Stimulated activated CD4-positive, alpha-beta T cell treated with anti-CD3 and anti-CD28 coated beads, TNF-alpha, amount 100 ng/mL, for 24 hours (primary cell): ENCODE data around the gene SMIM7.
"Not testable (repeated sequence)": the region's sequence is repeated elsewhere in the genome, so short reads cannot be mapped to it uniquely, and the experiment has no call there.

Experiments
- DNase-seq, 3 experiments: peaks; one replicate each; pipeline ENCODE4 v3.0.0-alpha.2; 2020; ENCODE audit warnings: low read depth in 3 of 3

The SMIM7 gene

GRCh38 chr19:16655727-16656126, 4.2 kb downstream of the SMIM7 start:
- DNase-seq = no peak

DNA sequence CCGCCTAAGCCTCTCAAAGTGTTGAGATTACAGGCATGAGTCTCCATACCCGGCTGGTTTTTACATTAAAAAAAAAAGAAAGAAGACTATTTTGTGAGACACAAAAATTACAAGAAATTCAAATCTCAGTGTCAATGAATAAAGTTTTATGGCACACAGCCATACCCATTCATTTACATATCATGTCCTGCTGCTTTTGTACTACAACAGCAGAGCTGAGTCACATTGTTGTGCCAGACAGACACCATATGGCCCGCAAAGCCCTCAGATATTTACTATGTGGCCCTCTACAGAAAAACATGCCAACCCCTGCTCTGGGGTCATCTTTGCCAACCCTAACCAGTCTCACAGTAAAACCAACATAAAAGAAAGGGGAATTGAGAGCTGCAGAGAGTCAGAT, 5.3 kb downstream of the SMIM7 start:
- DNase-seq = no peak

DNA sequence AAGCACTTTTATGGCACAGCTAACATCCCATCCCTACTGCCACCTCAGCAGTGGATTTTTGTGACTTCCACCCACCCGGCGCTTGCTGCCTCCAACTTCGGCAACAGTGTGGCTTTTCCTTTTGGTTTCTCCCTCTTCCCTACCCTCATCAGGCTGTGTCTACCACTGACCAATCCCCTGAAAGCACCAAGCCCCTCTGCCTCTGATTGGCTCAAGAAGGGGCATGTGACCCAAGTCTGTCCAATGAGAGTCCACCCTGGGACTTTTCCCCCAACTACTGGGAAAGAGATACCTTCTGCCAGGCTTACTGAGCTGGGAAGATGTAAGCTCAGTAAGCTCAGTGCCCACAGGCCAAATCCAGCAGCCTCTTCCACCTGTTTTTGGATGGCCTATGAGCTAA, 5.8 kb downstream of the SMIM7 start:
- no peak for DNase-seq

DNA sequence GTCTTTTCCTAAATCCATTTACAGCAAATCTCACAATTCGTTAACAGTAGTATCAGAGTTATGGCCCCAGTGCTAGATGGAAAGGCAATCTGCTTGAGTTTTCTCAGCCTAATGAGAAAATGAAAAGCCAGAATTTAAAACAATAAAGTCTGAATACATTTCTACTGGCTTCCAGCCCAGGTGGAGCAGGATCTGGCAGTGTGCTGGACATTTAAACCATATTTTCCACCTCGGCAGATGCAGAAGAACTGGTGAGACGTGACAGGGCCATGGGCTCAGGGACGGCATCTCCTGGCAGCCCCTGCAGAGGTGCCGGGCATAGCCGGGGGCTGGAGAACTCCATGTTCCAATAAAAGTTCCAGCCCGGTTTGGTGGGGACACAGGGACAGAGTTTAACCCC, 7.1 kb downstream of the SMIM7 start:
- DNase-seq = no peak

DNA sequence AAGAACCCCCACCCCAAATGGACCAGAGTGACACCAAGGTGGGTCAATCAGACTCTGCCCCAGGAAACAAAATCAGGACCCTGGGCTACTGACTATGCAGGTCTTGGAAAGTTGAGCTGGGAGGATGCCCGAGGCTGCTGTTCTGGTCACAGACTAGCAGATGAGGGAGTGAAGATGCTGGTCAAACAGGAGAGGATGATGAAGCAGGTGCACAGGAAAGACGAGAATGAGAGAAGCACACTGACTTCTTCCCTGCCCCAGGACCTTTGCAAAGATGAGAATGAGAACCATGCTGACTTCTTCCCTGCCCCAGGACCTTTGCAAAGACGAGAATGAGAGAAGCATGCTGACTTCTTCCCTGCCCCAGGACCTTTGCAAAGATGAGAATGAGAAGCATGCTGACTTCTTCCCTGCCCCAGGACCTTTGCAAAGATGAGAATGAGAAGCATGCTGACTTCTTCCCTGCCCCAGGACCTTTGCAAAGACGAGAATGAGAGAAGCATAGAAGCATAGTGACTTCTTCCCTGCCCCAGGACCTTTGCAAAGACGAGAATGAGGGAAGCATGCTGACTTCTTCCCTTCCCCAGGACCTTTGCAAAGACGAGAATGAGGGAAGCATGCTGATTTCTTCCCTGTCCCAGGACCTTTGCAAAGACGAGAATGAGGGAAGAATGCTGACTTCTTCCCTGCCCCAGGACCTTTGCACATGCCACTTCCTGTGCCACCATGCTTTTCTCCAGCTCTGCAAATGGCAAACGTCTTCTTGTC, 8.3 kb downstream of the SMIM7 start:
- not testable (repeated sequence) for DNase-seq

DNA sequence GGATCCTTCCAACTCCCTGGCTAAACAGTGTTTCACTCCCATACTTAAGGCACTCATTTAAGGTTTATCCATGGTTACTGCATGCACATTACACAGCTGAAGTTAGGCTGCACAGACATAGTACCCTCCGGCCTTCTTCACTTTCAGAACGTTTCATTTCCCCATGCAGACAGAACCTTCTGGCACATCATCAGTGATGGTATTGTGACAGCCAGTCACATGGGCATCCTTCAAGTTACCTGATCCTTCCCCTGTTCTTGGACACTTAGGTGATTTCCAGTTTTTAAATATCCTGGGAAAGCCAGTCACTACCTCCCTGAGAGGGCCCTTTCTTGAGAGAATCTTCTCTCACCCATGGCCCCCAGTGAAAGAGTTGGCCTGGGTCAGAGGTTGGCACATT, 9.1 kb downstream of the SMIM7 start:
- no peak for DNase-seq

GRCh38 chr19:16649734-16650133, 10.2 kb downstream of the SMIM7 start:
- DNase-seq = no peak

- no peak for DNase-seq
Observed at GRCh38 chr19:16645140-16645539, 14.8 kb downstream of the SMIM7 start.

GRCh38 chr19:16641695-16642094, 18.2 kb downstream of the SMIM7 start:
- DNase-seq = no peak

DNA sequence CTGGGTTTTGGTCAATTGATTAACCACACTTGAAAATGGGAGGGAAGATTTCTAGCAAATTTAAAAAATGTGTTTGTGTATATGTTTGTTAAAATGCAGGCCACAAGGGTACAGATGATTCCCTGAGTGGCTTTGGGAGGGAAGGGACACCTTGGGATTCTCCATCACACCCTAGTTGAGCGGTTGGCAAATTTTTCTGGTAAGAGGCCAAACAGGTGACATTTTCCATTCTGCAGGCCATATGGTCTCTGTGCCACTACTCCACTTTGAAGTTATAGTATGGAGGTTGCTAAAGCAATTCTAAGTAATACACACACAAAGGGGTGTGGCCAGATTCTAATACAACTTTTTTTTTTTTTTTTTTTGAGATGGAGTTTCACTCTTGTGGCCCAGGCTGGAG, 19.0 kb downstream of the SMIM7 start:
- DNase-seq = no peak

DNA sequence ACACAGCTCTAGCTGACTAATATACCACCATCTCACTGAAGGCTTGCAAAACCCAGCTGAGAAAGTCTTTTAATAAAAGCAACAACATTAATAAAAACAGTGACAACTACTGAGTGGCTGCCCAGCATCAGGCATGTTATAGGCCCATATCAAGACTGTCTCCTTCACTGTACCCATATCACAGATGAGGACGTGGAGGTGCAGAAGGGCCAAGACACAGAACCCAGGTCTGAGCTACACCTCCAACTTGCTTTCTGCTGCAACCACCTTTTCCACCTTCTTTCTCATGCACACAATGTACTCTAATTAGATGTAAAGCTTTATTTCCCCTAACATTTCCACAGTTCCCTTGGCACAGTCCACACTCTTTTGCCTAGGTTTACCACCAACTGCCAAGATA, 21.3 kb downstream of the SMIM7 start:
- DNase-seq = no peak

DNA sequence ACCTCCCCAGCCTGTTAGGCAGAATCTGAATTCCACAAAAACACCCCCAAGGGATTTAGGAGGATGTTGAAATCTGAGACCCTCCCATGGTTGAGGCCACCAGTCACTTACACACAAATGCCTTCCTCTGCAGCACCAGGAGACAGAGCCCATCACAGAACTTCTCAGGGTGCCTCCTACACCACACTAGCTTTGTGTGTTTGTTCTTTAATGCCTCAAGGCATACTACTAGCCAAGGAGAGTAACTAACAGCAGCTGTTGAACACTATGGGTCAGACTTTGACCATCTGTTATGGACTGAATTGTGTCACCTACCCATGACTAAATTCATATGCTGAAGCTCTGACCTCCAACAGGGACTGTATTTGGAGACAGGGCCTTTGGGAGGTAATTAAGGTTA, 22.4 kb downstream of the SMIM7 start:
- no peak for DNase-seq

GRCh38 chr19:16631465-16631864, 28.5 kb downstream of the SMIM7 start:
- no peak for DNase-seq

DNA sequence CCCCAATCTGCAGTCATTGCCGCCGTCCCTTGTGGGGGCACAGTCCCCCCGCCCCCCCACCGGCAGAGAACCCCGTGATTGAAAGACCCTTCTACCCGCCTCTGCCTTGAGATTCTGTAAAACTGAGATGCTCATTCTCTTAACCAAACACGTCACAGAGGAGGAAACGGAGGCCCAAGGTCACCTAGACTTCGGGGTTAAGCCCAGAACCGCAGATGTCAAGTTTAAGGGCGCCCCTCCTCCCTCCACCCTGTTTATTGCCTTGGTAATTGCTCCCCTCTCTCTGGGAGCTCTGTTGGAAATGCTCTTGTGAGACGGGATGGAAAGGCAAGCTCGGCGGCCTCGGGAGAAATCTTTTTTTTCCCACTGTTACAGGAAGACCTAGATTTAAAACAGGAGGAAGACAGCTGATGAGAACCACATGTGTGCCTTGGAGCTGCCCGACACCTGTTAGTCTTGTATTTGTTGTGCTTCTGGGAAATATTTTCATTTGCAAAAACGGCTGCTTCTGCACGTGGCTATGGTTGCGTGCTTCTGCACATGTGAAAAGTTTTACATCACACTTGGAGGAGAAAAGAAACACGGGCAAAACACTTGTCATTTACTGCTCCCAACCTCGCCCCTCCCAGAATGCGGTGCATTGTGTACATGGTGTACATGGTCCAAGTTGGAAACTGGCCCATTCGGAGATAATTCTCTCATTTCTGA, 30.8 kb downstream of the SMIM7 start:
- no peak for DNase-seq

- peak; percentile 90 to 95 (median 92) for DNase-seq
Observed at GRCh38 chr19:16628183-16628983, 31.6 kb downstream of the SMIM7 start, which contains the start of gene MED26. Gene MED26, minus strand, starts transcription at chr19:16628204. Its CDS starts 261 bp downstream, at chr19:16627943.

GRCh38 chr19:16627928-16628182, 32.1 kb downstream of the SMIM7 start:
- no peak for DNase-seq

- DNase-seq = peak in 1 of 3 experiments; percentile 7
Observed at GRCh38 chr19:16627193-16627927, 32.6 kb downstream of the SMIM7 start.

DNA sequence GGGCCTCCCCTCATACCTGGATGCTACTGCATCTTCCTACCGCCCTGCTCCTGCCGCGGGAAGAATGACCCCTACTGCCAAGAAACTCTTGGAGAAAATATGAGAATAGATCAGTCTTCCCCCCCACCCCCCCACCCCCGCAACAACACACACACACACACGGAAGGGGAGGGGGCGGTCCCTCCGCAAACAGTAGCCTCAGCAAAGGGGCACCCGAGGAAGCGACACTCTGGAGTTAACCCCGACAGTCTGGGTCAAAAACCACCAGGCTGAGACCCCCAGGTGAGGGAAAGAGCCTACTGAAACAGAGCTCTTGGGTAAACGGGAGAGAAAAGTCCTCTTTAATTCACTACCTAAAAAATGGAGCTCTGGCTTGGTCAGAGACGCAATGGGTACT, 33.1 kb downstream of the SMIM7 start:
- DNase-seq = peak in 1 of 3 experiments; percentile 13

GRCh38 chr19:16625163-16625958, 34.6 kb downstream of the SMIM7 start:
- DNase-seq = no peak

GRCh38 chr19:16624236-16624635, 35.7 kb downstream of the SMIM7 start:
- DNase-seq = no peak

GRCh38 chr19:16623576-16623975, 36.4 kb downstream of the SMIM7 start:
- DNase-seq = no peak
